ENCODE measurements around the gene ARHGAP29. TPM values are rescaled to one million over a fixed set of nuclear protein-coding genes. Genes with fewer than 3 reads are reported as not detected.

The ARHGAP29 gene
- total RNA-seq, 1 experiment from 2014 or later: 161 TPM

- no TSS peak for BruUV-seq (replicated peaks)
Observed at GRCh38 chr1:94285031-94285654, 47.8 kb upstream of the ARHGAP29 start.

GRCh38 chr1:94284476-94284875, 47.1 kb upstream of the ARHGAP29 start:
- ChIA-PET CTCF (no interaction called here), POLR2A (ENCODE audit: unreplicated experiment) (no interaction called here)
- peaks cover 6% of the 10 kb centered on the region for H3F3A ChIP-seq (ENCODE audit: low read length, unreplicated experiment)
- no peak overlapping the region for H3K4me2 ChIP-seq (ENCODE audit: low read length)
- H3K36me3 ChIP-seq (ENCODE audit: low read depth, low read length): no peaks in the 10 kb centered on the region
- ATAC-seq: no peak
- H3K79me2 ChIP-seq (ENCODE audit: low read length): no peaks in the 10 kb centered on the region
- peak overlapping the region; percentile 48; the same call in 1 of the 2 replicates for H3K27ac ChIP-seq (ENCODE audit: low read length)
- H3K9me2 ChIP-seq (replicated peaks; ENCODE audit: low read length): no peaks in the 10 kb centered on the region
- H2AFZ ChIP-seq (ENCODE audit: low read length): no peak overlapping the region
- H3K4me3 ChIP-seq (ENCODE audit: low read length): no peak overlapping the region
- BruUV-seq (replicated peaks): no TSS peak
- no peaks in the 10 kb centered on the region for H3K9me3 ChIP-seq (ENCODE audit: low read length)
- no peaks in the 10 kb centered on the region for H4K20me1 ChIP-seq (ENCODE audit: low read length)
- H3K4me1 ChIP-seq (ENCODE audit: insufficient read depth, low read length): peaks cover 49% of the 10 kb centered on the region
- no peak for TF ChIP-seq EZH2 (IDR thresholded peaks at IDR 0.05; ENCODE audit: low read length, unreplicated experiment)
- no peaks in the 10 kb centered on the region for H3K27me3 ChIP-seq (ENCODE audit: low read length)
- intact Hi-C loops (cut with micrococcal nuclease): no loop called here
- H3K9ac ChIP-seq (ENCODE audit: low read length): no peak overlapping the region
- no peak for DNase-seq

More at GRCh38 chr1:94285031-94285654, 47.8 kb upstream of the ARHGAP29 start:
- intact Hi-C loops (cut with micrococcal nuclease): loop anchor here (5.0 kb wide), 1 partner anchor 37 kb away; no protein-coding TSS in a partner anchor
- Histone ChIP-seq H4K20me1 (ENCODE audit: low read length) (no peaks in the 10 kb centered on the region), H3K9me2 (replicated peaks; ENCODE audit: low read length) (no peaks in the 10 kb centered on the region), H3F3A (ENCODE audit: low read length, unreplicated experiment) (peaks cover 6% of the 10 kb centered on the region), H3K9me3 (ENCODE audit: low read length) (no peaks in the 10 kb centered on the region), H3K4me2 (ENCODE audit: low read length) (peak overlapping the region; percentile 44; the same call in 1 of the 2 replicates), H3K79me2 (ENCODE audit: low read length) (no peaks in the 10 kb centered on the region), H3K4me3 (ENCODE audit: low read length) (no peak overlapping the region), H3K27ac (ENCODE audit: low read length) (peak overlapping the region; percentile 48), H3K27me3 (ENCODE audit: low read length) (no peaks in the 10 kb centered on the region), H3K4me1 (ENCODE audit: insufficient read depth, low read length) (peaks cover 44% of the 10 kb centered on the region), H2AFZ (ENCODE audit: low read length) (0 out of 2 replicates have a peak overlapping the region, but pooled peaks have one; percentile 31), H3K36me3 (ENCODE audit: low read depth, low read length) (no peaks in the 10 kb centered on the region), H3K9ac (ENCODE audit: low read length) (no peak overlapping the region)
- ChIA-PET POLR2A (ENCODE audit: unreplicated experiment) (interaction anchor here (0.5 kb wide), 1 partner anchor 12 kb away, joined by 3 read pairs; no protein-coding TSS in a partner anchor), CTCF (no interaction called here)
- DNase-seq (peak; percentile 63), ATAC-seq (peak; percentile 65)
- TF ChIP-seq CTCF (conservative IDR thresholded peaks at IDR 0.05; ENCODE audit: low read depth, low read length) (no peak), EZH2phosphoT487 (IDR thresholded peaks at IDR 0.05; ENCODE audit: borderline replicate concordance, low read length) (no peak), EZH2 (IDR thresholded peaks at IDR 0.05; ENCODE audit: low read length, unreplicated experiment) (no peak)

- TF ChIP-seq EZH2phosphoT487 (IDR thresholded peaks at IDR 0.05; ENCODE audit: borderline replicate concordance, low read length) (no peak), CTCF (conservative IDR thresholded peaks at IDR 0.05; ENCODE audit: low read depth, low read length) (no peak), EZH2 (IDR thresholded peaks at IDR 0.05; ENCODE audit: low read length, unreplicated experiment) (no peak)
- no peak overlapping the region for H3K9ac ChIP-seq (ENCODE audit: low read length)
- H3K4me1 ChIP-seq (ENCODE audit: insufficient read depth, low read length): peaks cover 54% of the 10 kb centered on the region
- DNase-seq: no peak
- ATAC-seq: no peak
- no peak overlapping the region for H3K27ac ChIP-seq (ENCODE audit: low read length)
- no peaks in the 10 kb centered on the region for H3K9me3 ChIP-seq (ENCODE audit: low read length)
- H3K27me3 ChIP-seq (ENCODE audit: low read length): no peaks in the 10 kb centered on the region
- intact Hi-C loops (cut with micrococcal nuclease): no loop called here
- no peaks in the 10 kb centered on the region for H4K20me1 ChIP-seq (ENCODE audit: low read length)
- H3K4me3 ChIP-seq (ENCODE audit: low read length): no peak overlapping the region
- H3K79me2 ChIP-seq (ENCODE audit: low read length): no peaks in the 10 kb centered on the region
- peaks cover 6% of the 10 kb centered on the region for H3F3A ChIP-seq (ENCODE audit: low read length, unreplicated experiment)
- no peaks in the 10 kb centered on the region for H3K36me3 ChIP-seq (ENCODE audit: low read depth, low read length)
- no peak overlapping the region for H2AFZ ChIP-seq (ENCODE audit: low read length)
- CTCF ChIA-PET: no interaction called here
- POLR2A ChIA-PET (ENCODE audit: unreplicated experiment): no interaction called here
- H3K4me2 ChIP-seq (ENCODE audit: low read length): no peak overlapping the region
- H3K9me2 ChIP-seq (replicated peaks; ENCODE audit: low read length): no peaks in the 10 kb centered on the region
- no TSS peak for BruUV-seq (replicated peaks)
Observed at GRCh38 chr1:94283462-94283861, 46.1 kb upstream of the ARHGAP29 start.
